Mammary microvascular endothelial cell (primary cell): Measurements from ENCODE around the gene OR51G2. TPM values are rescaled to one million over a fixed set of nuclear protein-coding genes. Genes with fewer than 3 reads are reported as not detected.

Experiments
- total RNA-seq: library from RNA; depleted of rRNA; stranded (reverse); fragments of >200 nt; gene quantifications from 2 replicates; pipeline ENCODE4 v1.2.3, GENCODE V29; 2015

Gene OR51G2, protein sequence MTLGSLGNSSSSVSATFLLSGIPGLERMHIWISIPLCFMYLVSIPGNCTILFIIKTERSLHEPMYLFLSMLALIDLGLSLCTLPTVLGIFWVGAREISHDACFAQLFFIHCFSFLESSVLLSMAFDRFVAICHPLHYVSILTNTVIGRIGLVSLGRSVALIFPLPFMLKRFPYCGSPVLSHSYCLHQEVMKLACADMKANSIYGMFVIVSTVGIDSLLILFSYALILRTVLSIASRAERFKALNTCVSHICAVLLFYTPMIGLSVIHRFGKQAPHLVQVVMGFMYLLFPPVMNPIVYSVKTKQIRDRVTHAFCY
- total RNA-seq, result not detected in 2 replicates

DNA sequence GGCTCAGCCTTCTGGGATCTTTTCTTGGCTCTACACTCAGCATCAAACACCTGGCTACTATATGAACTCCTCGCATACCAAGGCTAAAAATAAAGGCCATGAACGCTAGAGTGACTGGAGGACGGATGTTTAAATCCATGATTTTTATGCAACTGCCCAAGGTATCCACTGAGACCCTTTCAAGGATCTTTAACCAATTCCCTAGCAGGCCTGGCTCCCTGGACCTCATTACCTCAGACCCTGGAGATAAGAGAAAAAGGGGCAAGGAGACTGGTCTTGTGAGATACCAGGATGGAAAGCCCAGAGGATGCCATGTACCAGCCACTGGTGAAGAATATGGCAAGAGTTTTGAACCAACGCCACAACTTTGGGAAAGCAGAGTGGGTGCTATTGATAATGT, at the start of gene OR51G2:
Gene OR51G2 (minus strand): TSS at position 101 of the 400 bp plus-strand sequence. CDS start 3,687 bp downstream, outside the sequence.

DNA sequence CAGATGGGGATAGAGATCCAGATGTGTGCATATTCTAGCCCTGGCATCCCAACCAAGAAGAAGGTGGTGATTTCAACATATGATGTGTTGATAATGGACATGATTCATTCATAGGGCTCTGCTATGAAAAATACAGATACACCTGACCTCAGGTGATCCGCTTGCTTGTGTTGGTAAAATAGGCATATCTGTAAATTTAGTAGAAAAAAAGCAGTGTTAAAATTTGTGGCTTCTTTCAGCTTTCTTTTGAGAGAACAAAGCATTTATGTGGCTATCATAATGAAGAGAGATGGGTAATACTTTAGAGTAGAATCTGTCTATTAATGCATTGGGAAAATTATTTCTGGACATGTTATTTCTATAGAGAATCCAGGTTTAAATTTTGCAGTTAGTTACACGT, 36.5 kb upstream of the OR51G2 start, which contains the start of gene OR51A2:
Gene OR51A2 (minus strand): TSS at position 101 of the 400 bp plus-strand sequence. CDS start 0 bp downstream, at position 101.

DNA sequence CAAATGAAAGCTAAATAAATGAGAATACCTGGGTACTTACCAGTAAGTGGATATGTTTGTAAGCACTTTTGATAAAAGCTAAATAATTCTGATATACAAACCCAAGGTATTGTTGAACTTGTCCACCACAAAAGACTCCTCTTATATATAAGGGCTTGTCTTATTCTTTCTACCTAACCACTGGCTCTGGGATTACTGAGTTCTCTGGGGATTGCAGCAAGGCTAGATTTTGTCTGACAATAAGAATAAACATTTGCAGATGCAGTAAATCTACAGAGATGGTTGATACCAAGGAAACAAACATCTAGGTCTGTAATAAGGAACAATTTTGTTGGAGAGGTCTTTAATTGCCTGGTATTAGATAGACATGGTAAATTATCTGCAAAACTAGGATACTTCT, 28.4 kb upstream of the OR51G2 start, which contains the start of gene OR51A4:
Gene OR51A4 (minus strand): TSS at position 101 of the 400 bp plus-strand sequence. CDS start 505 bp downstream, outside the sequence.

DNA sequence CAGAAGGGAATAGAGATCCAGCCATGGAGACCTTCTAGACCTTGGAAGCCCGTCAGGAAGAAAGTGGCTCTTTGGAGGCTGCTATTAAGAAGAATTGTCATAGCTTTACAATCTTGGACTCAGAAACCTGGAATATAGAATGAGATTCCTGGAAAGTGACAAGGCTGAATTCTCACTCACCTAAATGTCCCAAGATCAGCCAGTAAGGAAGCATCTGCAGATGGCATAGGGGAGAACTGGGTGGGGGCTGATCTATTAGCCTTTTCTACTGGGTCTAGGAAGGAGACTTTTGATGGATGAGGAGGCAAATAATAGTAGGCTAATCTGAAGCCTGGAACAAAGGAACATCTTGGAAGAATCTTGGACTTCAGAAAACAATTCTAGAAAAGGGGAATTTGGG, 5.1 kb upstream of the OR51G2 start, which contains the start of gene OR51G1:
Gene OR51G1 (minus strand): TSS at position 101 of the 400 bp plus-strand sequence. CDS start 0 bp downstream, at position 101.

DNA sequence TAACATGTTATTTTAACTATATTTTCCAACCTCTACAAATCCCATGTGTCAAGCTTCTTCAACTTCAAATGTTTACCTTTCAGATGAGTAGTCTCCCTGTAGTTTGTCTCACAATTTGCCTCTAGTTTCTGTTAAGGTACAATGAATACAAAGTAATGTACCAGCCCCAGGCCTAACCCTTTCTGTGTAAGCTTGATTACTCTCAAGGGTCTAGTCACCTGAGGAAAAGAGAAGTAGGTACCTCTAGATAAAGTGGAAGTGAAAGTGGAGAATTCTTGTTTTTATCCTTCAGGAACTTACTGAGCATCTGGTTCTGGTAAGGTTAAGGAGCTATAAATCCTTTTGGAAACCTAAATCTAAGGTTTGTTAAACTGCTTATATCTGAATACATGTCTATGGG, 15.7 kb downstream of the OR51G2 start, which contains the start of gene OR51A7:
Gene OR51A7 (plus strand): TSS at position 300 of the 400 bp plus-strand sequence. CDS start 3,587 bp downstream, outside the sequence.

DNA sequence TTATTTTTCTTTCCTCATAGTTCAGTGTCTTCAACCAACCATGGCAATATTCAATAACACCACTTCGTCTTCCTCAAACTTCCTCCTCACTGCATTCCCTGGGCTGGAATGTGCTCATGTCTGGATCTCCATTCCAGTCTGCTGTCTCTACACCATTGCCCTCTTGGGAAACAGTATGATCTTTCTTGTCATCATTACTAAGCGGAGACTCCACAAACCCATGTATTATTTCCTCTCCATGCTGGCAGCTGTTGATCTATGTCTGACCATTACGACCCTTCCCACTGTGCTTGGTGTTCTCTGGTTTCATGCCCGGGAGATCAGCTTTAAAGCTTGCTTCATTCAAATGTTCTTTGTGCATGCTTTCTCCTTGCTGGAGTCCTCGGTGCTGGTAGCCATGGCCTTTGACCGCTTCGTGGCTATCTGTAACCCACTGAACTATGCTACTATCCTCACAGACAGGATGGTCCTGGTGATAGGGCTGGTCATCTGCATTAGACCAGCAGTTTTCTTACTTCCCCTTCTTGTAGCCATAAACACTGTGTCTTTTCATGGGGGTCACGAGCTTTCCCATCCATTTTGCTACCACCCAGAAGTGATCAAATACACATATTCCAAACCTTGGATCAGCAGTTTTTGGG, 37.2 kb downstream of the OR51G2 start, which contains the start of gene OR51T1:
Gene OR51T1 (plus strand): TSS at position 41 of the 641 bp plus-strand sequence. CDS start 0 bp downstream, at position 41.

Other genes with a start within 250 kb of the OR51G2 start
- not detected in 2 replicates for gene OR51E2, start 221.5 kb downstream of the OR51G2 start, total RNA-seq
- not detected in 2 replicates for gene MMP26, start 214.6 kb downstream of the OR51G2 start, total RNA-seq
- gene OR51F1, start 149.4 kb downstream of the OR51G2 start, total RNA-seq, result not detected in 2 replicates
- gene OR52R1, start 115.0 kb downstream of the OR51G2 start, total RNA-seq, result not detected in 2 replicates
- gene OR51F2, start 98.0 kb downstream of the OR51G2 start, total RNA-seq, result not detected in 2 replicates
- not detected in 2 replicates for gene OR51S1, start 70.1 kb downstream of the OR51G2 start, total RNA-seq
- gene OR51T1, start 37.5 kb downstream of the OR51G2 start, total RNA-seq, result not detected in 2 replicates
- gene OR51A7, start 15.6 kb downstream of the OR51G2 start, total RNA-seq, result not detected in 2 replicates
- gene OR51G1, start 5.0 kb upstream of the OR51G2 start, total RNA-seq, result not detected in 2 replicates
- not detected in 2 replicates for gene OR51A4, start 28.3 kb upstream of the OR51G2 start, total RNA-seq
- gene OR51A2, start 36.4 kb upstream of the OR51G2 start, total RNA-seq, result not detected in 2 replicates
- gene OR51L1, start 75.5 kb upstream of the OR51G2 start, total RNA-seq, result not detected in 2 replicates
- gene OR52J3, start 127.2 kb upstream of the OR51G2 start, total RNA-seq, result not detected in 2 replicates
- gene OR52E2, start 140.3 kb upstream of the OR51G2 start, total RNA-seq, result not detected in 2 replicates
- not detected in 2 replicates for gene OR52E1, start 150.2 kb upstream of the OR51G2 start, total RNA-seq
- not detected in 2 replicates for gene OR52A5, start 219.0 kb upstream of the OR51G2 start, total RNA-seq
- not detected in 2 replicates for gene OR52A1, start 235.4 kb upstream of the OR51G2 start, total RNA-seq